ENCODE results near the gene FBXO36. TPM values are rescaled to one million over a fixed set of nuclear protein-coding genes. Genes with fewer than 3 reads are reported as not detected.

FBXO36 gene
- polyA plus RNA-seq, 1 experiment, result 2.0 TPM

DNA sequence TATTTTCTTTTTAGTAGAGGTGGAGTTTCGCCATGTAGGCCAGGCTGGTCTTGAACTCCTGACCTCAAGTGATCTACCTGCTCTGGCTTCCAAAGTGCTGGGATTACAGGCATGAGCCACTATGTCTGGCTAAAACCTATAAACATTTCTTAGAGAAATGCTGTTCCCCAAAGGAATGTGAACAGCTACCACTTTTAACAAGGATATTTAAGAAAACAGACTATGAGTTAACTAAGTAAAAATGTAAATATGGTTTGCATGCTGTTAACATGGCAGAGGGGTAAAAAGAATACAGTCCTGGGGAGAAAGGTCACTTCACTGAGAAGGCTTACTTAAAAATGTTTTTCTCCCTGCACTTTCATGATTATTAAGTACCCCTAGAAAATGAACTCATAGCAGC lies 89.3 kb downstream of the FBXO36 start:
- peak; percentile 52 for DNase-seq (ENCODE audit: low read depth, low spot score)
- POLR2A ChIA-PET, result interaction anchor here (0.6 to 0.7 kb wide), 3 partner anchors 604 to 782 kb away, joined by 3 to 8 read pairs (median 5); no protein-coding TSS in a partner anchor
- Histone ChIP-seq H3K4me3 (ENCODE audit: low read depth, low read length) (no peak overlapping the region), H3K9me3 (ENCODE audit: control insufficient read depth, insufficient read depth, low read length) (no peaks in the 10 kb centered on the region), H3K27ac (ENCODE audit: low read depth, low read length) (peak overlapping the region; percentile 54), H3K27me3 (ENCODE audit: control insufficient read depth, insufficient read depth, low read length) (no peaks in the 10 kb centered on the region)
- CTCF ChIA-PET, result interaction anchor here (1.3 to 3.2 kb wide), 2 partner anchors 56 to 148 kb away, joined by 3 to 39 read pairs; no protein-coding TSS in a partner anchor
- TF ChIP-seq, protein P1, sequence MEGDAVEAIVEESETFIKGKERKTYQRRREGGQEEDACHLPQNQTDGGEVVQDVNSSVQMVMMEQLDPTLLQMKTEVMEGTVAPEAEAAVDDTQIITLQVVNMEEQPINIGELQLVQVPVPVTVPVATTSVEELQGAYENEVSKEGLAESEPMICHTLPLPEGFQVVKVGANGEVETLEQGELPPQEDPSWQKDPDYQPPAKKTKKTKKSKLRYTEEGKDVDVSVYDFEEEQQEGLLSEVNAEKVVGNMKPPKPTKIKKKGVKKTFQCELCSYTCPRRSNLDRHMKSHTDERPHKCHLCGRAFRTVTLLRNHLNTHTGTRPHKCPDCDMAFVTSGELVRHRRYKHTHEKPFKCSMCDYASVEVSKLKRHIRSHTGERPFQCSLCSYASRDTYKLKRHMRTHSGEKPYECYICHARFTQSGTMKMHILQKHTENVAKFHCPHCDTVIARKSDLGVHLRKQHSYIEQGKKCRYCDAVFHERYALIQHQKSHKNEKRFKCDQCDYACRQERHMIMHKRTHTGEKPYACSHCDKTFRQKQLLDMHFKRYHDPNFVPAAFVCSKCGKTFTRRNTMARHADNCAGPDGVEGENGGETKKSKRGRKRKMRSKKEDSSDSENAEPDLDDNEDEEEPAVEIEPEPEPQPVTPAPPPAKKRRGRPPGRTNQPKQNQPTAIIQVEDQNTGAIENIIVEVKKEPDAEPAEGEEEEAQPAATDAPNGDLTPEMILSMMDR (IDR thresholded peaks at IDR 0.05; ENCODE audit: low read depth, low read length), result no peak

GRCh38 chr2:230012267-230012884 lies 90.1 kb downstream of the FBXO36 start:
- CTCF ChIA-PET, result interaction anchor here (1.7 to 3.2 kb wide), 3 partner anchors 10 to 147 kb away, joined by 6 to 39 read pairs (median 14); no protein-coding TSS in a partner anchor
- DNase-seq (ENCODE audit: low read depth, low spot score), result no peak
- peak overlapping the region; percentile 60 for H3K27ac ChIP-seq (ENCODE audit: low read depth, low read length)
- H3K9me3 ChIP-seq (ENCODE audit: control insufficient read depth, insufficient read depth, low read length), result no peaks in the 10 kb centered on the region
- H3K4me3 ChIP-seq (ENCODE audit: low read depth, low read length), result no peak overlapping the region
- H3K27me3 ChIP-seq (ENCODE audit: control insufficient read depth, insufficient read depth, low read length), result no peaks in the 10 kb centered on the region
- POLR2A ChIA-PET, result interaction anchor here (0.7 kb wide), 1 partner anchor 727 kb away, joined by 3 read pairs; no protein-coding TSS in a partner anchor
- TF ChIP-seq, protein P1 (IDR thresholded peaks at IDR 0.05; ENCODE audit: low read depth, low read length), result no peak

GRCh38 chr2:230016844-230017243 lies 94.5 kb downstream of the FBXO36 start:
- H3K27me3 ChIP-seq (ENCODE audit: control insufficient read depth, insufficient read depth, low read length), result no peaks in the 10 kb centered on the region
- CTCF ChIA-PET, result interaction anchor here (0.7 to 1.8 kb wide), 3 partner anchors 8 to 143 kb away, joined by 4 to 7 read pairs (median 6); partner anchors contain the start of gene SLC16A14

DNA sequence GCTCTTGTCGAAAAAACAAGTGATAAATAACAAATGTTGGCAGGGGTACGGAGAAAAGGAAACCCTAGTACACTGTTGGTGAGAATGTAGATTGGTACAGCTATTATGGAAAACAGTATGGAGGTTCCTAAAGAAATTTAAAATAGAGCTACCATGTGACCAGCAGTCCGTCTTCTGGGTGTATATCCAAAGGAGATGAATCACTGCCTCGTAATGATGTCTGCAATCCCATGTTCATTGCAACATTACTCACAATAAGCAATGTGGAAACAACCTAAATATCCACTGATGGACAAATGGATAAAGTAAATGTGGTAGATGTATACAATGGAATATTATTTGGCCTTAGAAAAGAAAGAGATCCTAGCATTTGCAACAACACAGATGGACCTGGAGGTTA lies 95.8 kb downstream of the FBXO36 start:
- Histone ChIP-seq H3K4me3 (ENCODE audit: low read depth, low read length) (no peak overlapping the region), H3K27ac (ENCODE audit: low read depth, low read length) (no peak overlapping the region), H3K27me3 (ENCODE audit: control insufficient read depth, insufficient read depth, low read length) (no peaks in the 10 kb centered on the region), H3K9me3 (ENCODE audit: control insufficient read depth, insufficient read depth, low read length) (no peaks in the 10 kb centered on the region)
- CTCF ChIA-PET, result interaction anchor here (1.2 to 1.8 kb wide), 2 partner anchors 10 to 12 kb away, joined by 3 to 7 read pairs; no protein-coding TSS in a partner anchor
- TF ChIP-seq, protein P1 (IDR thresholded peaks at IDR 0.05; ENCODE audit: low read depth, low read length), result no peak
- POLR2A ChIA-PET, result interaction anchor here (0.6 kb wide), 1 partner anchor 142 kb away, joined by 7 read pairs; no protein-coding TSS in a partner anchor
- peak; percentile 55 for DNase-seq (ENCODE audit: low read depth, low spot score)

More at GRCh38 chr2:230016844-230017243, 94.5 kb downstream of the FBXO36 start:
- TF ChIP-seq, protein P1 (IDR thresholded peaks at IDR 0.05; ENCODE audit: low read depth, low read length), result no peak
- Histone ChIP-seq H3K9me3 (ENCODE audit: control insufficient read depth, insufficient read depth, low read length) (no peaks in the 10 kb centered on the region), H3K27ac (ENCODE audit: low read depth, low read length) (no peak overlapping the region), H3K4me3 (ENCODE audit: low read depth, low read length) (no peak overlapping the region)
- POLR2A ChIA-PET, result no interaction called here
- DNase-seq (ENCODE audit: low read depth, low spot score), result no peak

- ChIA-PET CTCF (interaction anchor here (0.5 to 2.2 kb wide), 2 partner anchors 130 to 140 kb away, joined by 4 to 10 read pairs; no protein-coding TSS in a partner anchor), POLR2A (no interaction called here)
- TF ChIP-seq, protein P1 (IDR thresholded peaks at IDR 0.05; ENCODE audit: low read depth, low read length), result no peak
- H3K4me3 ChIP-seq (ENCODE audit: low read depth, low read length), result no peak overlapping the region
- no peak overlapping the region for H3K27ac ChIP-seq (ENCODE audit: low read depth, low read length)
- DNase-seq (ENCODE audit: low read depth, low spot score), result no peak
- H3K27me3 ChIP-seq (ENCODE audit: control insufficient read depth, insufficient read depth, low read length), result no peaks in the 10 kb centered on the region
- no peaks in the 10 kb centered on the region for H3K9me3 ChIP-seq (ENCODE audit: control insufficient read depth, insufficient read depth, low read length)
Measured at GRCh38 chr2:230019742-230020141, 97.4 kb downstream of the FBXO36 start.
